Kidney (tissue), 14 donors: ENCODE data around the gene TPO. TPM values are rescaled to one million over a fixed set of nuclear protein-coding genes. Genes with fewer than 3 reads are reported as not detected.

Source experiments
- DNase-seq, 5 donors: peaks; one replicate each; pipeline ENCODE4 v3.0.0-alpha.2; 2013 to 2020
- FAIRE-seq: peaks from 2 replicates; lab custom pipeline; 2012; peaks lifted over from hg19 to GRCh38; lab: Jason Lieb, UNC
- H3K27ac ChIP-seq, 2 donors: one replicate each; pipeline ENCODE4 v1.7.0; 2013; ENCODE audit warnings: low read depth in 2 of 2, low read length in 2 of 2, inconsistent platforms in 1 of 2
- H3K27me3 ChIP-seq: one replicate; pipeline ENCODE4 v1.7.1; 2013; ENCODE audit warnings: low read length, inconsistent platforms; ENCODE audit not compliant: control insufficient read depth, insufficient read depth
- H3K36me3 ChIP-seq, 3 donors: one replicate each; pipeline versions ENCODE4 v1.7.0 to v1.7.1; 2013; ENCODE audit warnings: low read length in 3 of 3, control low read depth in 1 of 3, inconsistent platforms in 1 of 3; ENCODE audit not compliant: insufficient read depth in 3 of 3, control insufficient read depth in 2 of 3
- H3K4me1 ChIP-seq, 3 donors: one replicate each; pipeline versions ENCODE4 v1.7.0 to v1.7.1; 2013; ENCODE audit warnings: low read length in 3 of 3, inconsistent platforms in 1 of 3, low read depth in 1 of 3; ENCODE audit not compliant: control insufficient read depth in 2 of 3, insufficient read depth in 2 of 3
- H3K4me3 ChIP-seq, 3 donors: one replicate each; pipeline versions ENCODE4 v1.7.0 to v1.8.1; 2013; ENCODE audit warnings: low read length in 3 of 3, control low read depth in 1 of 3, inconsistent platforms in 1 of 3
- H3K9ac ChIP-seq, 3 donors: one replicate each; pipeline versions ENCODE4 v1.7.0 to v1.7.1; 2013; ENCODE audit warnings: low read length in 3 of 3, control low read depth in 1 of 3, inconsistent platforms in 1 of 3
- H3K9me3 ChIP-seq, 3 donors: one replicate each; pipeline versions ENCODE4 v1.7.0 to v1.7.1; 2013; ENCODE audit warnings: low read length in 3 of 3, control low read depth in 1 of 3, inconsistent platforms in 1 of 3; ENCODE audit not compliant: control insufficient read depth in 2 of 3, insufficient read depth in 1 of 3
- CTCF ChIP-seq: IDR thresholded peaks from 3 replicates; pipeline ENCODE4 v1.5.1; 2012; ENCODE audit warnings: mild to moderate bottlenecking, moderate library complexity, borderline replicate concordance; ENCODE audit not compliant: insufficient read depth; ENCODE audit errors: extremely low read depth
- intact Hi-C: fragments of 100-400 bp; cut with DNase I; formaldehyde crosslinking; loops from one replicate; pipeline ENCODE4 v1.11.1; 2022
- polyA plus RNA-seq: library from polyadenylated mRNA; stranded (reverse); fragments of 350-450 nt; fragmentation: Illumina TruSeq; extraction: RNeasy Lipid Tissue Mini Kit (QIAGEN cat#74804); gene quantifications from one replicate; pipeline ENCODE4 v1.2.3, GENCODE V29; 2014; ENCODE audit warnings: low read depth, low replicate concordance; ENCODE audit not compliant: insufficient read depth
- total RNA-seq: library from RNA; stranded (reverse); fragmentation: NEBNext Ultra II Directional; extraction: Animal tissue kit (Norgen Biotek cat#: 25700); gene quantifications from one replicate; pipeline ENCODE4 v1.2.1, GENCODE V29; 2021
- donor health status: control.
- donor health status: control.
- donor health status: control.
- donor health status: control.
- donor health status: control.
- donor health status: DM: yes; HTN: yes; CAD: no.
- donor health status: Normal renal cell carcinoma (clear cell type).

TPO gene
- total and polyA plus RNA-seq, 2 donors from 2014 or later = not detected

GRCh38 chr2:1499033-1499795, 86.0 kb downstream of the TPO start:
- H3K36me3 ChIP-seq = no peaks in the 10 kb centered on the region
- DNase-seq = peak in 1 of 5 donors; percentile 13
- no peak for TF ChIP-seq CTCF
- no peaks in the 10 kb centered on the region for H3K9me3 ChIP-seq
- no peaks in the 10 kb centered on the region for H3K27me3 ChIP-seq
- H3K4me1 ChIP-seq = no peaks in the 10 kb centered on the region
- intact Hi-C loops = no loop called here
- no peak overlapping the region for H3K4me3 ChIP-seq
- FAIRE-seq = no peak
- no peak overlapping the region for H3K27ac ChIP-seq
- H3K9ac ChIP-seq = no peak overlapping the region

GRCh38 chr2:1501038-1501851, 88.0 kb downstream of the TPO start:
- FAIRE-seq (no peak), DNase-seq (peak in 1 of 5 donors; percentile 55)
- Histone ChIP-seq H3K9me3 (no peaks in the 10 kb centered on the region), H3K27ac (no peak overlapping the region), H3K4me1 (no peaks in the 10 kb centered on the region), H3K36me3 (no peaks in the 10 kb centered on the region), H3K27me3 (no peaks in the 10 kb centered on the region), H3K9ac (no peak overlapping the region), H3K4me3 (no peak overlapping the region)
- intact Hi-C loops = no loop called here
- TF ChIP-seq CTCF = no peak

GRCh38 chr2:1501991-1502390, 88.7 kb downstream of the TPO start:
- FAIRE-seq = no peak
- Histone ChIP-seq H3K4me3 (no peak overlapping the region), H3K27ac (no peak overlapping the region), H3K9ac (no peak overlapping the region), H3K36me3 (no peaks in the 10 kb centered on the region), H3K9me3 (no peaks in the 10 kb centered on the region), H3K4me1 (no peaks in the 10 kb centered on the region), H3K27me3 (no peaks in the 10 kb centered on the region)
- intact Hi-C loops = no loop called here
- peak in 1 of 5 donors; percentile 20 for DNase-seq
- no peak for TF ChIP-seq CTCF
